Left ventricle myocardium inferior (tissue), 1 donor: ENCODE data around the gene PRSS22. TPM values are rescaled to one million over a fixed set of nuclear protein-coding genes. Genes with fewer than 3 reads are reported as not detected.
A peak's percentile ranks its signal among the peaks of the same experiment; 100 is the strongest.
"Not testable (repeated sequence)": the region's sequence is repeated elsewhere in the genome, so short reads cannot be mapped to it uniquely, and the experiment has no call there.

ENCODE experiments used
- DNase-seq: peaks from one replicate; pipeline ENCODE4 v3.0.0-alpha.2; 2020
- H3K27ac ChIP-seq: fragments of 200-600 bp; replicated peaks from 2 replicates; pipeline ENCODE4 v1.8.0; 2021
- H3K27me3 ChIP-seq: fragments of 200-600 bp; 2 replicates; pipeline ENCODE4 v1.8.0; 2021; ENCODE audit warnings: low read depth
- H3K36me3 ChIP-seq: fragments of 200-600 bp; 2 replicates; pipeline ENCODE4 v1.8.0; 2021
- H3K4me1 ChIP-seq: fragments of 200-600 bp; 2 replicates; pipeline ENCODE4 v1.8.0; 2021
- H3K4me3 ChIP-seq: fragments of 200-600 bp; 2 replicates; pipeline ENCODE4 v1.8.0; 2021; ENCODE audit warnings: mild to moderate bottlenecking, moderate library complexity
- H3K9me3 ChIP-seq: fragments of 200-600 bp; replicated peaks from 2 replicates; pipeline ENCODE4 v1.8.0; 2021
- CTCF ChIP-seq: fragments of 200-600 bp; IDR thresholded peaks from 2 replicates; pipeline ENCODE4 v1.8.0; 2021; ENCODE audit warnings: antibody characterized with exemption, mild to moderate bottlenecking, borderline replicate concordance
- intact Hi-C: fragments of 100-400 bp; cut with micrococcal nuclease; formaldehyde crosslinking; loops from one replicate; pipeline ENCODE4 v1.11.0; 2022
- long read RNA-seq: library from polyadenylated mRNA; unstranded; transcript quantifications from one replicate; pipeline ENCODE4 v2.0.0, GENCODE V29; 2021
- total RNA-seq: library from RNA; stranded (reverse); fragmentation: NEBNext Ultra II Directional; extraction: Animal tissue kit (Norgen Biotek cat#: 25700); gene quantifications from one replicate; pipeline ENCODE4 v1.2.1, GENCODE V29; 2021
- donor health status: DM: no; HTN: yes; CAD: no; lungs with severe emphysema.

The PRSS22 gene
- not detected for total RNA-seq
- long read RNA-seq = 0 reads

GRCh38 chr16:2857451-2858244, at the start of gene PRSS22:
TSS of gene PRSS22 (minus strand) at chr16:2858170. CDS start at chr16:2858104, 66 bp downstream.
- intact Hi-C loops = no loop called here
- no peak within 1 kb of the TSS for H3K4me3 ChIP-seq
- no peak within 1 kb of the TSS for H3K27ac ChIP-seq
- no peaks in the 10 kb centered on the region for H3K4me1 ChIP-seq
- peaks cover 35% of the 10 kb centered on the region for H3K9me3 ChIP-seq
- peaks cover 91% of the 10 kb centered on the region for H3K27me3 ChIP-seq
- TF ChIP-seq CTCF = no peak
- no peaks in the 10 kb centered on the region for H3K36me3 ChIP-seq
- DNase-seq = no peak

GRCh38 chr16:2907084-2907753, 49.2 kb upstream of the PRSS22 start:
- TF ChIP-seq CTCF = peak; percentile 56
- H3K4me1 ChIP-seq = peaks cover 39% of the 10 kb centered on the region
- peak overlapping the region; percentile 37 for H3K27ac ChIP-seq
- intact Hi-C loops, H3K4me3 ChIP-seq, H3K9me3 ChIP-seq, H3K27me3 ChIP-seq, DNase-seq, H3K36me3 ChIP-seq: not testable (repeated sequence)

- Histone ChIP-seq H3K36me3 (peaks cover 2% of the 10 kb centered on the region), H3K4me1 (peaks cover 30% of the 10 kb centered on the region), H3K4me3 (no peak overlapping the region), H3K27me3 (no peaks in the 10 kb centered on the region), H3K9me3 (no peaks in the 10 kb centered on the region), H3K27ac (peak overlapping the region; percentile 75)
- no peak for DNase-seq
- no peak for TF ChIP-seq CTCF
- intact Hi-C loops = no loop called here
These were observed 48.0 kb upstream of the PRSS22 start for GRCh38 chr16:2905988-2906387.

- Histone ChIP-seq H3K4me3 (peak overlapping the region; percentile 97), H3K36me3 (peaks cover 3% of the 10 kb centered on the region), H3K27me3 (no peaks in the 10 kb centered on the region), H3K4me1 (peaks cover 30% of the 10 kb centered on the region), H3K27ac (peak overlapping the region; percentile 100), H3K9me3 (no peaks in the 10 kb centered on the region)
- no peak for TF ChIP-seq CTCF
- peak; percentile 99 for DNase-seq
- intact Hi-C loops = no loop called here
These were observed 47.4 kb upstream of the PRSS22 start for GRCh38 chr16:2905241-2905987.

- intact Hi-C loops = no loop called here
- Histone ChIP-seq H3K9me3 (no peaks in the 10 kb centered on the region), H3K36me3 (peaks cover 3% of the 10 kb centered on the region), H3K27ac (peak overlapping the region; percentile 100), H3K27me3 (no peaks in the 10 kb centered on the region), H3K4me1 (peaks cover 30% of the 10 kb centered on the region), H3K4me3 (peak overlapping the region; percentile 97)
- DNase-seq = no peak
- TF ChIP-seq CTCF = no peak
These were observed 46.9 kb upstream of the PRSS22 start for GRCh38 chr16:2904922-2905240.
